Measurements from ENCODE around the gene VPS16. TPM values are rescaled to one million over a fixed set of nuclear protein-coding genes. Genes with fewer than 3 reads are reported as not detected.

VPS16 gene
- total RNA-seq, 1 experiment from 2014 or later, result 38.1 TPM

DNA sequence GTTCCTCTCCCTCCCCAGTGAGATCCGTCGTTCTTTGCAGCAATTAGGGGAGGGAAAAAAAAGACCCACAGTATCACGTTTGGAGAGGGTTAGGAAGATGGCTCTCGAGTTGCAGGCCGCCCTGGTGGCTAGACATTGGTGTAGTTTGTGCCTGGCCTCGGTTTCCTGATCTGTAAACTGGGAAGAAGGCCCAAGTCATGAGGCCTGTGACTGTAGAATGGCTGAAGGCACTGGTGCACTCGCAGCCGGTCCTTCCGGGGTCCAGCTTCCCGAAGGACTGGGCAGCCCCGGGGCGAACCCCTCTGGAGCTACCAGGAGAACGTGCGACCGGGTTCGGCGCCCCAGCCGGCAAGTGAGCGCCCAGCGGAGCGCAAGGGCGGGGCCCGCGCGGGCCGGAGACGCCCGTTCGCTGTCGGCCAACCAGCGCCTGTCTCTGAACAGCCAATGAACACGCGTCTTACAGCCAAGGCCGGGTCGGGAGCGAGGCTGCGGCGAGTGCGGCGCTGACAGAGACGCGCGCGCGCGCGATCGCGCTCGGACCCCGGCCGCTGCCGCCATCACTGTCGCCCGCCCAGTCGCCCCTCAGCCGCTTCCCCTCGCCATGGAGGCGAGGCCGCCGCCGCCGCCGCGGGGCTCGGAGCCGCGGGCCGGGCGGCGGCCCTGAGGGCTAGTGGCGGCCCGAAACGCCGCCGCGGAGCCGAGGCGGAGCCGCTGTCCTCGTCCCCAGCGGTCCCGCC is 32.6 kb downstream of the VPS16 start, which contains the start of gene PTPRA:
Gene PTPRA (plus strand): TSS at position 472 of the 737 bp plus-strand sequence. CDS start 90,797 bp downstream, outside the sequence.
- ChIA-PET POLR2A (interaction anchor here (1.0 kb wide), 1 partner anchor 16 kb away, joined by 3 read pairs; no protein-coding TSS in a partner anchor), CTCF (no interaction called here), RAD21 (ENCODE audit: low non-redundant PET in 1 of 2, low total read pairs in 2 of 2, uncharacterized antibody in 2 of 2, unreplicated experiment in 2 of 2) (no interaction called here)
- intact Hi-C loops (cut with micrococcal nuclease), result no loop called here
- H3K4me1 ChIP-seq (ENCODE audit: control insufficient read depth in 1 of 2, insufficient read depth in 2 of 2, low read length in 2 of 2), result peaks cover 21 to 43% of the 10 kb centered on the region in 2 experiments
- no peaks in the 10 kb centered on the region for H3K27me3 ChIP-seq (ENCODE audit: insufficient read depth, low read length)
- no peaks in the 10 kb centered on the region for H3K36me3 ChIP-seq (ENCODE audit: control insufficient read depth in 1 of 2, insufficient read depth in 2 of 2, low read length in 2 of 2)
- no peaks in the 10 kb centered on the region for H3K9me3 ChIP-seq (ENCODE audit: control insufficient read depth in 1 of 2, insufficient read depth in 1 of 2, low read depth in 1 of 2, low read length in 2 of 2)
- H3K9me2 ChIP-seq (ENCODE audit: insufficient read depth), result no peaks in the 10 kb centered on the region
- ATAC-seq (peak; percentile 98), DNase-seq (ENCODE audit: low read depth, low spot score) (peak; percentile 78)
- H3K4me3 ChIP-seq (replicated peaks in 1 of 2; ENCODE audit: low read depth in 1 of 2, low read length in 2 of 2), result peak within 1 kb of the TSS; percentile 93 to 96
- H3K4me2 ChIP-seq (ENCODE audit: low read length), result peak within 1 kb of the TSS; percentile 77
- peaks cover 45% of the 10 kb centered on the region for H3K79me2 ChIP-seq (ENCODE audit: insufficient read depth, low read length)
- 0 out of 2 replicates have a peak, but pooled peaks cover 4% of the 10 kb centered on the region for H4K20me1 ChIP-seq (ENCODE audit: insufficient read depth)
- no TSS peak for BruUV-seq (replicated peaks)
- H3K9ac ChIP-seq (ENCODE audit: low read length), result peak within 1 kb of the TSS; percentile 91
- peak within 1 kb of the TSS; percentile 10 for H2AFZ ChIP-seq (ENCODE audit: low read depth, low read length, poor library complexity, severe bottlenecking)
- peak within 1 kb of the TSS; percentile 78 for H3K27ac ChIP-seq (ENCODE audit: low read depth, low read length)
- TF ChIP-seq SP1 (IDR thresholded peaks at IDR 0.05; ENCODE audit: low read depth), result peak; percentile 57; the same call in 1 of the 2 replicates
- peak; percentile 97 for TF ChIP-seq POLR2AphosphoS5 (IDR thresholded peaks at IDR 0.05; ENCODE audit: low read depth, low read length)
- TF ChIP-seq ELF1 (IDR thresholded peaks at IDR 0.05; ENCODE audit: borderline replicate concordance, low read depth), result no peak
- TF ChIP-seq CBX3 (IDR thresholded peaks at IDR 0.05; ENCODE audit: low read depth), result 0 out of 2 replicates have a peak, but pooled peaks have one; percentile 14
- TF ChIP-seq, protein P1, sequence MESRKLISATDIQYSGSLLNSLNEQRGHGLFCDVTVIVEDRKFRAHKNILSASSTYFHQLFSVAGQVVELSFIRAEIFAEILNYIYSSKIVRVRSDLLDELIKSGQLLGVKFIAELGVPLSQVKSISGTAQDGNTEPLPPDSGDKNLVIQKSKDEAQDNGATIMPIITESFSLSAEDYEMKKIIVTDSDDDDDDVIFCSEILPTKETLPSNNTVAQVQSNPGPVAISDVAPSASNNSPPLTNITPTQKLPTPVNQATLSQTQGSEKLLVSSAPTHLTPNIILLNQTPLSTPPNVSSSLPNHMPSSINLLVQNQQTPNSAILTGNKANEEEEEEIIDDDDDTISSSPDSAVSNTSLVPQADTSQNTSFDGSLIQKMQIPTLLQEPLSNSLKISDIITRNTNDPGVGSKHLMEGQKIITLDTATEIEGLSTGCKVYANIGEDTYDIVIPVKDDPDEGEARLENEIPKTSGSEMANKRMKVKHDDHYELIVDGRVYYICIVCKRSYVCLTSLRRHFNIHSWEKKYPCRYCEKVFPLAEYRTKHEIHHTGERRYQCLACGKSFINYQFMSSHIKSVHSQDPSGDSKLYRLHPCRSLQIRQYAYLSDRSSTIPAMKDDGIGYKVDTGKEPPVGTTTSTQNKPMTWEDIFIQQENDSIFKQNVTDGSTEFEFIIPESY (IDR thresholded peaks at IDR 0.05; ENCODE audit: extremely low read depth, insufficient replicate concordance, low read length), result no peak
- TF ChIP-seq ZFX (IDR thresholded peaks at IDR 0.05), result peak; percentile 74
- TF ChIP-seq, protein P2, sequence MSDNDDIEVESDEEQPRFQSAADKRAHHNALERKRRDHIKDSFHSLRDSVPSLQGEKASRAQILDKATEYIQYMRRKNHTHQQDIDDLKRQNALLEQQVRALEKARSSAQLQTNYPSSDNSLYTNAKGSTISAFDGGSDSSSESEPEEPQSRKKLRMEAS (IDR thresholded peaks at IDR 0.05), result peak; percentile 51
- TF ChIP-seq YY1 (IDR thresholded peaks at IDR 0.05; ENCODE audit: extremely low read depth, insufficient replicate concordance, low read depth, low read length), result peak; percentile 54
- peak; percentile 91 for TF ChIP-seq POLR2A (IDR thresholded peaks at IDR 0.05; ENCODE audit: borderline replicate concordance, extremely low read depth, insufficient read depth, insufficient read length)
- peak; percentile 74 for TF ChIP-seq SIN3A (IDR thresholded peaks at IDR 0.05; ENCODE audit: low read depth)
